B cell (primary cell): ENCODE data around the gene STXBP1.

Source experiments
- CTCF ChIP-seq: fragments of 200-600 bp; IDR thresholded peaks from one replicate; pipeline ENCODE4 v1.8.0; 2022; ENCODE audit warnings: antibody characterized with exemption, mild to moderate bottlenecking
- EZH2 ChIP-seq: IDR thresholded peaks from 2 replicates; pipeline ENCODE4 v1.6.1; 2012; ENCODE audit warnings: borderline replicate concordance, low read depth, mild to moderate bottlenecking, moderate library complexity, low read length; ENCODE audit not compliant: insufficient read depth, poor library complexity, severe bottlenecking

GRCh38 chr9:127587966-127588365 lies 24.1 kb upstream of the STXBP1 start:
- TF ChIP-seq EZH2 = no peak
- TF ChIP-seq CTCF = no peak
